ENCODE data around the gene CSPG4.
A peak's percentile ranks its signal among the peaks of the same experiment; 100 is the strongest.
"Not testable (repeated sequence)": the region's sequence is repeated elsewhere in the genome, so short reads cannot be mapped to it uniquely, and the experiment has no call there.

The CSPG4 gene

GRCh38 chr15:75723847-75724660 lies 11.4 kb upstream of the CSPG4 start:
- peak; percentile 71 for DNase-seq

DNA sequence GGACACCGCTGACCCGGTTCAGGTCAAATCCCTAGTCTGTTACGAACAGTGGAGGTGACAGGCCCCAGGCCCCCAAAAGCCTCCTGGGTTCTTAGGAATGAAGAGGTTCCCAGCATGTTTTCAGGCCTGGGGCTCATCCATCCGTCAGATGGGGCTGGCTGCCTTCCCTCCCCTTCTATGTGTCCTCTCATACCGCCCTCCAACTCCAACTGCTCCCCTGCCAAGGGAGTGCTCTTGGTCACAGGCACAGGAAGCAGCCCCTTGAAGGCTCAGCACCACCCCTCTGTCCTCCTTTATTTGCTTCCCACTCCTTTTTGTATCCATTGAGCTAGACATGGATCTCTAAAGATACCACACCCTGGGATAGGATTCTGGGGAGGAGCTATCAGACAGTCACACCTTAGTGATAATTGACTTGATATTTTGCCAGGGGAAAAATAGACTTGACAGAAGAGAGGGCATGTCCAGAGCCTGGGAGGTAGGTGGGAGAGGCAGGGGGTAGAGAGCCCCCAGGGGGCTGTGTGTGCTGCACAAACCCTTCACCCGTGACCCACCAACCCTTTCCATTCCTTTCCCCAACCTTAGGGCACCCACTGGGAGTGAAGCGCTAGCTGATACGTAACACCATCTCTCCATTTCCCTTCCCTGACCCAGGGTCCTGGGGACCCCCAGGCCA lies 10.7 kb upstream of the CSPG4 start:
- DNase-seq, result peak; percentile 32

DNA sequence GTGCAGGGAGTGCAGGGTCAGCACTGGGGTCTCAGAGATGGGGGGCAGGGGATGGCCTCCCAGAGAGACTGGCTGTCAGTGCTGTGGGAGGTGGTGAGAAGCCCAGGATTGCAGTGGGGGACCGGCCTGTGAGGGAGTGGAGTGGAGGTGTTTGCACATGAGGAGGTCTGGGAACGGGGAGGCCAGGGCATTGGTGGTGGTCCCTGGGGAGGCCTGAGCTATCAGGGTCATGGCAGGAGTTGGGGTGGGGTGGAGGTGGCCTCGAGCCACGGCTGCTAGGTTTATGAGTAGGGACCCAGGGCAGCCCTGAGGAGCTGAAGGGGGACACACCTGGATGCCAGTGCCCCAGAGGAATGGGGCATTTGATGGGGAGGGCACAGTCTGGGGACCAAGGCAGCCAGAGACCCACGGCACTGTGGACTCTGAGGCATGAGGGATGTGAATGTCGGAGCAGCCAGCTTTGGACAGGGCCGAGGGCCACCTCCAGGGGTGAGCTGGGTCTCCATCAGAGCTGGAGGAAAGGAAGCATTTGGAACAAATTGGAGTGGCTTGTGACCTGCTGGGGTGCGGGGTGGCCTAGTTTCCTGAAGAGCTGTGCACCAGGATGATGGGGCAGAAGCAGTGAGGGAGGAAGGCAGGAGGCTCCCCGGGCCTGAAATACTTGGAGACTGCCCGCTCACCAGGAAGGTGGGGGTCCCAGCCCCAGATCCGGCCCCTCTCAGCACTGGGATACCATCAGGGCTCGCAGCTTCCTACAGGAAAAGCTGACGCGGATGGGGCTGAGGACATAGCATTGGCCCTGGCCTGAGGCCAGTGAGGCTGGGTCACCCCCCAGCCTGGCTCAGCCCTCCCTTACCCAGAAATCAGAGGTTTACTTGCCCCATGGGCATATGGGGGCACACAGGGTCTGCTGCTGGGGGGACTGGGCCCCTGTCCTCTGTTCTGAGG lies 9.5 kb upstream of the CSPG4 start:
- no peak for DNase-seq

- no peak for DNase-seq
Observed at GRCh38 chr15:75721480-75721922, 8.9 kb upstream of the CSPG4 start.

DNA sequence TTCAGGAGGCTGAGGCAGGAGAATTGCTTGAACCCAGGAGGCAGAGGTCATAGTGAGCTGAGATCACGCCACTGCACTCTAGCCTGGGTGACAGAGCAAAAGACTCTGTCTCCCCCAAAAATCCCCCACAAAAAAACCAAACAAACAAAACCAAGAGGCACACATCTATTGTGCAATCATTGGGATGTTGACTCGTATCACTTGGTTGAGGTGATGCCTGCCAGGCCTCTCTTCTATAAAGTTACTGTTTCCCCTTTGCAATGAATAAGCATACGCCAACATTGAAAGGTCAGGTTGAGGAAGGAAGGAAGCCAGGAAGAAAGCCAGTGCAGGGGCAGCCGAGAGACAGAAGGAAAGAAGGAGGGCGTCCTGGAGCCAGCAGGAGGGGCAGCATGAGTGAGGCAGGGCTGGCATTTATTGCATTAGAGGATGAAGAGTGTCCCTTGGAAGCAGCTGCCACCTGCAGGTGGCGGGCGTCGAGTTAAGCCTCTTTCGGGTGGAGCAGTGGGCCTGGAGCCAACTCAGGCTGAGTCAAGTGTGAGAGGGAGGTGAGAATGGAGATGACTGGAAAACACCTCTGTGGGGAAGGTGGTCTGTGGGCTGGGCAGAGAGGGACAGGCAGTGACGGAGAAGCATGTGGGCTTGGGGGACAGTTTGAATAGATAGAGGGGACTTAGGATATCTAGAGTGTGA lies 8.3 kb upstream of the CSPG4 start:
- peak; percentile 82 for DNase-seq

DNA sequence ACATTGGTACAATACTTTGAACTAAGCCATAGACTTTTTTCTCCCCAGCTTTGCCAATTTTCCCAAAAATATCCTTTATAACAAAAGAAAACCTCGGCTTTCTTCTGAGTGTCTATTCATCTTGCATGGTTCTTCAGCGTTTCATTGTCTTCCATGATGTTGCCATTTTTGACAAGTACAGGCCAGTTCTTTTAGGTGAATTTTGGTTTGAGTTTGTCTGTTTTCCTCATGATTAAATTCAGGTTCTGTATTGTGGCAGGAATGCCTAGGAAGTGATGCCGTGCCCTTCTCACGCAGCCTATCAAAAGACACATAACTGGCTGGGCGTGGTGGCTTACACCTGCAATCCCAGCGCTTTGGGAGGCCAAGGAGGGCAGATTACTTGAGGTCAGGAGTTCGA lies 7.6 kb upstream of the CSPG4 start:
- no peak for DNase-seq

- no peak for DNase-seq
Observed at GRCh38 chr15:75718328-75718727, 5.7 kb upstream of the CSPG4 start.

DNA sequence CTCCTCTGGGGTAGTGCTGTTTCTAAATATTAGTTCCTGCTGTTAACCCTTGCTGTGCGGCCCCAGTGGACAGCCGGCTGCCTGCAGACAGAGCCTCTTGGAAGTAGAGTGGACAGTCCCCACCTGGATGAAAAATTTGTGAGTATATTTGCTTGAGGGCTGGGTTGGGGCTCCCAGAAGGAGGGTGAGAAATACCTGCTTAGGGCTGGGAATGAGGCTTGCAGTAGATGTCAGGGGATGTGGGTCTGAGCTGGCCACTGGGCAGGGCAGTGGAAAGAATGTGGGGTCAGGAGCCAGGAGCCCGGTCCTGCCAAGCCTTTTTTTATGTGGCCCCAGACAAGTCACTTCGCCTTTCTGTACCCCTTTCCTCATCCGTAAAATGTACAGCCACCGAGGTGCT lies 4.4 kb upstream of the CSPG4 start:
- DNase-seq, result not testable (repeated sequence)

DNA sequence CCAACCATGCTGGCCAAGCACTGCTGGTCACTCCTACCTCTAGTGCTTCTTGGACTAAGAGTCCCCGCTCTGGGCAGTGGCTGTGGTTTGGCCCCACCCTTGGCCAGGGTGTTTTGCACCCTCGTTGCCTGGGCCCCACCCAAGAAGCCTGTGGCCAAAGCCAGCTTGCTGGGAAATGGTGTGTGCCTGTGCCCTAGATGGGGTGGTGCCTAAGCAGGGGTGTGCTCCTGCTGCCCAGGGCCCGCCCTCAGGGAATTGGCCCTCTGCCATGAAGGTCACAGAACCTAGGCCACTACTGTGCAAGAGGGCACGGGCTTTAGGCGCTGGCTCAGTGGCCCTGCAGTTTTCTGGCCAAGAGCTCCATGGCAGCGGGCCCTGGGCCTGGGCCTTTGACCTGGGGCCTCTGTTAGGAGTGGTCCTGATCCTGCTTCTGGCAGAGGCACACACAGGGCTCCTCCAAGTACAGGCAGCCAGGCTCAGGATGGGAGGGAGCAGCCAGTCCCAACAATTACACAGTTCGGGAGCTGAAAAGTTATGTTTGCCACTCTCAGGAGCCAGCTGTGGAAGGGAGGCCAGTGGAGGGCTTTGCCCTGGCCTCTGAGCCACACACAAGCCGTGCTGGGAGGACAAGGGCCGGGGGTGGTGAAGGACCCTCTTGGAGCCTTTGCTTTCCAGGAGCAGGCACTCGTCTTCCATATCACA lies 3.8 kb upstream of the CSPG4 start:
- DNase-seq, result not testable (repeated sequence)

- DNase-seq, result not testable (repeated sequence)
Observed at GRCh38 chr15:75715312-75715832, 2.7 kb upstream of the CSPG4 start.

GRCh38 chr15:75714195-75714594 lies 1.5 kb upstream of the CSPG4 start:
- no peak for DNase-seq

- DNase-seq, result no peak
Observed at GRCh38 chr15:75713338-75713895, 769 bp upstream of the CSPG4 start.

DNA sequence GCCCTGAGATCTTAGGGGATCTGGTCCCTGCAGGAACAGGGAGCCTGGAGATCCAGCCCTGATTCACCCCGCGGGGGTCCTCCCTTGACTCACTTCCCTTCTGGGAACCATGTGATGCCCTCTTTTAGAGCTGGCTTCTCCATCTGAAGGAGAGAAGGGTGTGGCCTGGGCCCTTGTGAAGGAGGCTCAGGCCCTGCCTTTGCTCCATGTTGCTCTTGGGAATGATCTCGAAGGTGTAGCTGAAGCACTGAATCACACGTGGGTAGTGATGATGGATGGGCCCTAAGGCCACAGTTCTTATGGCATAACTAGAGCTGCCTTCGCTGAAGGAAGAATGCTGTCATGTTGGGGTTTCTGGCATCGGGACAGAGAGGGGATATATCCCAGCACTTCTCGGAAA lies 1.2 kb downstream of the CSPG4 start:
- not testable (repeated sequence) for DNase-seq

GRCh38 chr15:75710874-75711273 lies 1.8 kb downstream of the CSPG4 start:
- DNase-seq, result not testable (repeated sequence)

DNA sequence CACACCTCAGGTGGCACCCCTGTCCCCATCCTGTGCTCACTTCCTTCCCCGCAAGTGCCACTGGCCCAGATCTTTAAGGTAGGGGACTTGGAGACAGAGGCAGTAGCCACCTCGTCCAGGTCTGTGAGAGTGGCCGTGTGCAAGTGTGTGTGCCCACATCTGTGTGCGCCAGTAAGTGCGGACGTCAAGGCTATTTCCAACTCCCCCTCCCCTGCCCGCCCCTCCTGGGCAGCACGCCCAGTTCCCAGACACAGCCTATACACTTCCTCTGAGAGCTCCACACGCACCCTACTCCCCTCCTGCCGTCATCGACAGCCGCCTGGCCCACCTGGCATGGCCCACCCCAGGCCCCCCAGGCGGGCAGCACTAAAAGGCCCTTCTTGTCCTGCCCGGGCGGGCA lies 3.2 kb downstream of the CSPG4 start:
- not testable (repeated sequence) for DNase-seq

- no peak for DNase-seq
Observed at GRCh38 chr15:75706682-75706954, 6.0 kb downstream of the CSPG4 start.

- DNase-seq, result no peak
Observed at GRCh38 chr15:75705854-75706681, 6.6 kb downstream of the CSPG4 start.

- not testable (repeated sequence) for DNase-seq
Observed at GRCh38 chr15:75705375-75705774, 7.3 kb downstream of the CSPG4 start.

DNA sequence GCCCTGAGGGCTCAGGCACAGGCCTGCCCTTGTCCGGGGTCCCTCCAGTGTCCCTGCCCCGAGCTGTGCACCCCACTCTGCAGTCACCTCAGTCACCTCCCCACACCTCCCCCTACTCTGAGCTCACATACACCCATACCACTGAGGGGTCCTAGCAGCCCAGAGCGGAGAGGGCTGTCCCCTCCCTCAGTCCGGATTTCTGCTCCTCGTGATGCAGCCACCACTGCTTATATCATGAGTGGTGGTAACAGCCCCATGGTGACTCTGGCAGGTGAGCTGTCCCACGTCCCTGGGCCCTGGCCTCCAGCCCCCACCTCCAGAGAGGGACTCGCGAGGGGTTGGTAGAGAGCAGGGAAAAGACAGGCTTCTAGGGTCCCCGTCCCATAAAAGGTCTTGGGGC lies 8.0 kb downstream of the CSPG4 start:
- no peak for DNase-seq

DNA sequence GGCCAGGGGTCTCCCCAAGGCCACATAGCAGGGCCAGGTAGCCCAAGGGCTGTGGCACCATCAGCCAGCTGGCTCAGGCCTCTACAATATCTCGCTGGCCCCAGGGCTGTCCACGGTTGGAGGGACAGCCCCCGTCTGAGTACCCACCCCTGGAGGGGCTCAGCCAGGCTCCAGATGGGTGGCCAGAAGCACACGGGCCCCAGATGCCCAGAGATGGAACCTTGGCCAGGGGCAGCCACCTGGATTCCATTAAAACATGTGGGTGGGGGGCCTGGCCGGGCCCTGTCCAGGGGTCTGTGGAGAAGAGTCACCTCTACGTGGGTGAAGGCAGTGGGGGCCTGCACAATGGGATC lies 8.4 kb downstream of the CSPG4 start:
- no peak for DNase-seq
